Forelimb muscle (tissue), 1 donor: ENCODE results near the gene TMEM178A. TPM values are rescaled to one million over a fixed set of nuclear protein-coding genes. Genes with fewer than 3 reads are reported as not detected.
"Not testable (repeated sequence)": the region's sequence is repeated elsewhere in the genome, so short reads cannot be mapped to it uniquely, and the experiment has no call there.

Source experiments
- DNase-seq: peaks from one replicate; pipeline ENCODE4 v3.0.0-alpha.2; 2013; ENCODE audit warnings: low read depth
- polyA plus RNA-seq: library from polyadenylated mRNA; unstranded; fragments of 120-200 nt; gene quantifications from one replicate; pipeline ENCODE4 v1.2.1, GENCODE V29; 2013; ENCODE audit not compliant: insufficient read length

TMEM178A gene
- 16.3 TPM for polyA plus RNA-seq

GRCh38 chr2:39665811-39666490 is at the start of gene TMEM178A:
TMEM178A (plus strand) TSS chr2:39665917; CDS start chr2:39665975, 58 bp downstream.
- no peak for DNase-seq

- no peak for DNase-seq
Measured at GRCh38 chr2:39618236-39618635, 47.5 kb upstream of the TMEM178A start.

- DNase-seq, result no peak
Measured at GRCh38 chr2:39618736-39619135, 47.0 kb upstream of the TMEM178A start.

- DNase-seq, result no peak
Measured at GRCh38 chr2:39620067-39620466, 45.6 kb upstream of the TMEM178A start.

- no peak for DNase-seq
Measured at GRCh38 chr2:39621596-39621995, 44.1 kb upstream of the TMEM178A start.

GRCh38 chr2:39622860-39623259 is 42.9 kb upstream of the TMEM178A start:
- no peak for DNase-seq

GRCh38 chr2:39623917-39624316 is 41.8 kb upstream of the TMEM178A start:
- DNase-seq, result no peak

- DNase-seq, result no peak
Measured at GRCh38 chr2:39625193-39625926, 40.4 kb upstream of the TMEM178A start.

GRCh38 chr2:39625927-39626270 is 39.8 kb upstream of the TMEM178A start:
- no peak for DNase-seq

- DNase-seq, result not testable (repeated sequence)
Measured at GRCh38 chr2:39628346-39628745, 37.4 kb upstream of the TMEM178A start.

GRCh38 chr2:39629646-39630045 is 36.1 kb upstream of the TMEM178A start:
- DNase-seq, result no peak

GRCh38 chr2:39631256-39631655 is 34.5 kb upstream of the TMEM178A start:
- DNase-seq, result no peak

GRCh38 chr2:39631718-39632117 is 34.0 kb upstream of the TMEM178A start:
- no peak for DNase-seq

GRCh38 chr2:39632876-39633275 is 32.8 kb upstream of the TMEM178A start:
- no peak for DNase-seq

GRCh38 chr2:39636306-39636705 is 29.4 kb upstream of the TMEM178A start:
- no peak for DNase-seq

GRCh38 chr2:39638581-39638980 is 27.1 kb upstream of the TMEM178A start:
- no peak for DNase-seq

GRCh38 chr2:39640107-39640506 is 25.6 kb upstream of the TMEM178A start:
- DNase-seq, result no peak

- DNase-seq, result no peak
Measured at GRCh38 chr2:39640681-39641080, 25.0 kb upstream of the TMEM178A start.

GRCh38 chr2:39641635-39642034 is 24.1 kb upstream of the TMEM178A start:
- DNase-seq, result no peak

- no peak for DNase-seq
Measured at GRCh38 chr2:39642051-39642718, 23.5 kb upstream of the TMEM178A start.

GRCh38 chr2:39645826-39646225 is 19.9 kb upstream of the TMEM178A start:
- DNase-seq, result no peak

GRCh38 chr2:39646267-39646666 is 19.4 kb upstream of the TMEM178A start:
- DNase-seq, result no peak
